GM19035 (cell line): ENCODE measurements around the gene PLA2G6.
"Not testable (repeated sequence)": the region's sequence is repeated elsewhere in the genome, so short reads cannot be mapped to it uniquely, and the experiment has no call there.

ENCODE experiments used
- ATAC-seq: cut with Tn5 transposase; IDR thresholded peaks from one replicate; pipeline ENCODE4 v1.9.1; 2021; ENCODE audit not compliant: unreplicated experiment

Gene PLA2G6

GRCh38 chr22:38086942-38087341 is 94.7 kb downstream of the PLA2G6 start:
- ATAC-seq, result no peak

GRCh38 chr22:38086001-38086845 is 95.4 kb downstream of the PLA2G6 start:
- ATAC-seq, result no peak

GRCh38 chr22:38085501-38085900 is 96.1 kb downstream of the PLA2G6 start:
- no peak for ATAC-seq

GRCh38 chr22:38085056-38085455 is 96.6 kb downstream of the PLA2G6 start:
- no peak for ATAC-seq

GRCh38 chr22:38083931-38084631 is 97.5 kb downstream of the PLA2G6 start, which contains the start of gene SLC16A8:
Gene SLC16A8 (minus strand): TSS chr22:38084184. CDS start chr22:38082873, 1,311 bp downstream.
- no peak for ATAC-seq

- no peak for ATAC-seq
Observed at GRCh38 chr22:38082986-38083710, 98.5 kb downstream of the PLA2G6 start.

- no peak for ATAC-seq
Observed at GRCh38 chr22:38081941-38082828, 99.4 kb downstream of the PLA2G6 start.

- no peak for ATAC-seq
Observed at GRCh38 chr22:38081636-38081940, 100.0 kb downstream of the PLA2G6 start.

GRCh38 chr22:38080850-38081635 is 100.6 kb downstream of the PLA2G6 start:
- ATAC-seq, result no peak

GRCh38 chr22:38080474-38080849 is 101.2 kb downstream of the PLA2G6 start:
- no peak for ATAC-seq

- ATAC-seq, result no peak
Observed at GRCh38 chr22:38079804-38080203, 101.8 kb downstream of the PLA2G6 start.

GRCh38 chr22:38079208-38079607 is 102.4 kb downstream of the PLA2G6 start:
- ATAC-seq, result not testable (repeated sequence)

GRCh38 chr22:38078046-38078840 is 103.4 kb downstream of the PLA2G6 start:
- no peak for ATAC-seq

- ATAC-seq, result no peak
Observed at GRCh38 chr22:38077595-38077994, 104.0 kb downstream of the PLA2G6 start.

GRCh38 chr22:38077096-38077495 is 104.5 kb downstream of the PLA2G6 start:
- ATAC-seq, result no peak

GRCh38 chr22:38075961-38076360 is 105.7 kb downstream of the PLA2G6 start:
- ATAC-seq, result no peak

GRCh38 chr22:38075105-38075825 is 106.4 kb downstream of the PLA2G6 start:
- ATAC-seq, result no peak
